Esophagus (tissue), 2 donors: ENCODE results near the gene CLASP1. TPM values are rescaled to one million over a fixed set of nuclear protein-coding genes. Genes with fewer than 3 reads are reported as not detected.

Experiments
- H3K27ac ChIP-seq, 2 donors: one replicate each; pipeline ENCODE4 v1.5.1; 2013; ENCODE audit warnings: low read depth in 2 of 2, mild to moderate bottlenecking in 2 of 2, inconsistent platforms in 1 of 2, low read length in 1 of 2, moderate library complexity in 1 of 2
- H3K27me3 ChIP-seq, 2 donors: one replicate each; pipeline ENCODE4 v1.6.1; 2013; ENCODE audit warnings: low read length in 2 of 2, control low read depth in 1 of 2, mild to moderate bottlenecking in 1 of 2; ENCODE audit not compliant: insufficient read depth in 2 of 2, control insufficient read depth in 1 of 2
- H3K36me3 ChIP-seq, 2 donors: one replicate each; pipeline ENCODE4 v1.6.1; 2013; ENCODE audit warnings: low read length in 1 of 2; ENCODE audit not compliant: control insufficient read depth in 2 of 2, insufficient read depth in 2 of 2
- H3K4me1 ChIP-seq, 2 donors: one replicate each; pipeline ENCODE4 v1.6.1; 2013; ENCODE audit warnings: low read length in 1 of 2; ENCODE audit not compliant: control insufficient read depth in 2 of 2, insufficient read depth in 2 of 2
- H3K4me3 ChIP-seq, 2 donors: one replicate each; pipeline ENCODE4 v1.5.1; 2013; ENCODE audit warnings: low read length in 2 of 2, mild to moderate bottlenecking in 2 of 2, low read depth in 1 of 2, moderate library complexity in 1 of 2
- H3K9me3 ChIP-seq, 2 donors: one replicate each; pipeline ENCODE4 v1.6.1; 2013; ENCODE audit warnings: mild to moderate bottlenecking in 2 of 2, low read depth in 1 of 2, low read length in 1 of 2, moderate library complexity in 1 of 2; ENCODE audit not compliant: control insufficient read depth in 2 of 2, insufficient read depth in 1 of 2
- WGBS, 2 donors: extraction: QIAGEN DNeasy Blood & Tissue Kit; methylation state at CpG; one replicate each; pipeline ENCODE4 v1.1.7; 2013; 5-methylcytosine and 5-hydroxymethylcytosine counted together
- polyA plus RNA-seq, 2 donors: library from polyadenylated mRNA; stranded (reverse); fragments of 200-250 nt; gene quantifications; one replicate each; pipeline ENCODE4 v1.2.3, GENCODE V29; 2013
- donor health status: healthy with polysubstance abuse.
- donor health status: Bipolar disorder and iron deficiency.

The CLASP1 gene
- polyA plus RNA-seq, 2 donors: 9.1 to 9.8 TPM

- peaks cover 0 to 5% of the 10 kb centered on the region in 2 donors for H3K4me1 ChIP-seq
- H3K36me3 ChIP-seq: peaks cover 6 to 19% of the 10 kb centered on the region in 2 donors
- 90 to 92% methylated on average over 10 of the region's 10 CpGs for WGBS, 2 donors
Observed at GRCh38 chr2:121521359-121521758, 127.9 kb downstream of the CLASP1 start.

DNA sequence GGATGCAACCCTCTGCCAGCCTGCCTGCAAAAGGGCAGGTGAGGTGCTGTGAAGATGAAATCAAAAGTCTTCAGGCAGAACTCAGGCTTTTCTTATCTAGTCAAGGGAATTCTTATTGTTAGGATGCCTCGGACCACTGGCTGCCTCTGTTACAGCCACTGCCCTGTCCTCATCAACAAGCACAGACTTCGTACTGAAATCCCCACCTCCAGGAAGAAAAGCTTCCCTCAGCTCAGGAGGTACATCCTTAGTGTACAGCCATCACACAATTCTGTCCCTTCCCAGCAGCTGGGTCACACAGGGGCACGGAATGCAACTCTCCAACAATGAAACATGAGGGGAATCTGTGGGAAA lies 128.6 kb downstream of the CLASP1 start:
- Histone ChIP-seq H3K27me3 (no peaks in the 10 kb centered on the region), H3K4me1 (no peaks in the 10 kb centered on the region), H3K9me3 (no peaks in the 10 kb centered on the region), H3K4me3 (no peak overlapping the region), H3K36me3 (peaks cover 6 to 21% of the 10 kb centered on the region in 2 donors), H3K27ac (no peak overlapping the region)
- 79 to 83% methylated on average over 3 of the region's 3 CpGs for WGBS, 2 donors

More at GRCh38 chr2:121521359-121521758, 127.9 kb downstream of the CLASP1 start:
- H3K9me3 ChIP-seq: no peaks in the 10 kb centered on the region
- no peak overlapping the region for H3K4me3 ChIP-seq
- no peaks in the 10 kb centered on the region for H3K27me3 ChIP-seq
- no peak overlapping the region for H3K27ac ChIP-seq

GRCh38 chr2:121519732-121520640 lies 129.3 kb downstream of the CLASP1 start:
- 78 to 83% methylated on average over 6 of the region's 6 CpGs for WGBS, 2 donors
- Histone ChIP-seq H3K4me1 (no peaks in the 10 kb centered on the region), H3K4me3 (no peak overlapping the region), H3K9me3 (no peaks in the 10 kb centered on the region), H3K27ac (peak overlapping the region in 1 of 2 donors; percentile 13), H3K36me3 (peaks cover 6 to 21% of the 10 kb centered on the region in 2 donors), H3K27me3 (no peaks in the 10 kb centered on the region)

GRCh38 chr2:121519153-121519552 lies 130.1 kb downstream of the CLASP1 start:
- no peak overlapping the region for H3K27ac ChIP-seq
- peaks cover 10 to 21% of the 10 kb centered on the region in 2 donors for H3K36me3 ChIP-seq
- no peaks in the 10 kb centered on the region for H3K9me3 ChIP-seq
- H3K4me3 ChIP-seq: no peak overlapping the region
- H3K27me3 ChIP-seq: no peaks in the 10 kb centered on the region
- 78 to 79% methylated on average over 1 of the region's 1 CpG for WGBS, 2 donors
- no peaks in the 10 kb centered on the region for H3K4me1 ChIP-seq

GRCh38 chr2:121513597-121514333 lies 135.5 kb downstream of the CLASP1 start:
- Histone ChIP-seq H3K4me3 (no peak overlapping the region), H3K9me3 (no peaks in the 10 kb centered on the region), H3K27me3 (no peaks in the 10 kb centered on the region), H3K36me3 (peaks cover 7 to 8% of the 10 kb centered on the region in 2 donors), H3K4me1 (no peaks in the 10 kb centered on the region), H3K27ac (no peak overlapping the region)
- WGBS, 2 donors: 94 to 95% methylated on average over 3 of the region's 3 CpGs

- no peak overlapping the region for H3K27ac ChIP-seq
- H3K4me1 ChIP-seq: peaks cover 0 to 6% of the 10 kb centered on the region in 2 donors
- H3K36me3 ChIP-seq: peaks cover 3 to 7% of the 10 kb centered on the region in 2 donors
- no peak overlapping the region for H3K4me3 ChIP-seq
- 97 to 100% methylated on average over 1 of the region's 1 CpG for WGBS, 2 donors
- no peaks in the 10 kb centered on the region for H3K27me3 ChIP-seq
- H3K9me3 ChIP-seq: no peaks in the 10 kb centered on the region
Observed at GRCh38 chr2:121510857-121511256, 138.4 kb downstream of the CLASP1 start.

DNA sequence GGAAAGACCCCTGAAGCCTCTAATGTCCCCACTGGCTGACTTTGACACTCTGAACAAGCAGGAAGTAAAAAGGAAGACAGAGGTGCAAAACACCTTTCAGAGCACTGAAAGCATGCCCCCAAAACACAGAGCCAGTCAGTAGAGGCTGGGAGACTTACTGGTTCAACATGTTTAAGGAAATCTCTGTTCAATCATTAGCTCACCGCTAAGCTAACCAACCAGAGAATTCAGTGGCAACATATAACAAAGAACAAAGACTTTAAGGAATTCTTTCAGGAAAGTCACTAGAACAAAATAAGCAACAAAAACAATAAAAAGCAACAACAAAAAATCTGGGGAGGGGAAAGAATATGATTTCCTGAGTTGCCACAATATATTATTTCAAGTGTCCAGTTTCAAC lies 142.6 kb downstream of the CLASP1 start:
- peaks cover 0 to 4% of the 10 kb centered on the region in 2 donors for H3K36me3 ChIP-seq
- H3K27ac ChIP-seq: no peak overlapping the region
- 82 to 95% methylated on average over 1 of the region's 1 CpG for WGBS, 2 donors
- no peak overlapping the region for H3K4me3 ChIP-seq
- no peaks in the 10 kb centered on the region for H3K9me3 ChIP-seq
- no peaks in the 10 kb centered on the region for H3K27me3 ChIP-seq
- peaks cover 6 to 7% of the 10 kb centered on the region in 2 donors for H3K4me1 ChIP-seq

- Histone ChIP-seq H3K36me3 (peaks cover 0 to 4% of the 10 kb centered on the region in 2 donors), H3K9me3 (no peaks in the 10 kb centered on the region), H3K4me1 (peaks cover 6 to 7% of the 10 kb centered on the region in 2 donors), H3K27me3 (no peaks in the 10 kb centered on the region), H3K27ac (no peak overlapping the region), H3K4me3 (no peak overlapping the region)
- 93 to 95% methylated on average over 4 of the region's 4 CpGs for WGBS, 2 donors
Observed at GRCh38 chr2:121505986-121506586, 143.2 kb downstream of the CLASP1 start.

- Histone ChIP-seq H3K27me3 (no peaks in the 10 kb centered on the region), H3K9me3 (no peaks in the 10 kb centered on the region), H3K27ac (peak overlapping the region; percentile 68 to 74), H3K4me1 (peaks cover 6 to 7% of the 10 kb centered on the region in 2 donors), H3K36me3 (peaks cover 0 to 4% of the 10 kb centered on the region in 2 donors), H3K4me3 (no peak overlapping the region)
- WGBS, 2 donors: 49 to 70% methylated on average over 3 of the region's 3 CpGs
Observed at GRCh38 chr2:121505005-121505404, 144.3 kb downstream of the CLASP1 start.
